Kidney glomerular epithelial cell (primary cell): ENCODE measurements around the gene RAB11FIP4.

ENCODE experiments used
- DNase-seq: peaks from one replicate; lab custom pipeline; 2025; lab: John Stamatoyannopoulos, UW

Gene RAB11FIP4

DNA sequence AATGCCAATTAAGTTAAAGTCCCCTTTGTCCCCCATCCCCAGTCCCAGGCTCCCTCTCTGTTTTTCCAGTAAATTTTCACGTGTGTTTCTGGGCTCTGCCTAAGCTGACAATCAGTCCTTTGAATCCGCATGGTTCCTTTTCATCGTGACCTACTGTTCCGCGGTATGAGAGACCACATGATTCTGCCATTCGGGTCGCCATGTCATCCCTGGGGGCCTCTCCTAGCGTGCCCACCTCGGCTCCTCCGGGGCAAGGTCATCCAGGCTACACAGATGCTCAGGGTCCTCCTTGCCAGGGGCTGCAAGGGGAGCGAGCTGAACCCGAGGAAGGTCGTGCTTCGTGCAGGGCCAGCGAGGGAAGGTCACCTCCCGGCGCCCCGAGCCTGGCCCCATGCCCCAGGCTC lies 157.6 kb downstream of the RAB11FIP4 start:
- no peak for DNase-seq

DNA sequence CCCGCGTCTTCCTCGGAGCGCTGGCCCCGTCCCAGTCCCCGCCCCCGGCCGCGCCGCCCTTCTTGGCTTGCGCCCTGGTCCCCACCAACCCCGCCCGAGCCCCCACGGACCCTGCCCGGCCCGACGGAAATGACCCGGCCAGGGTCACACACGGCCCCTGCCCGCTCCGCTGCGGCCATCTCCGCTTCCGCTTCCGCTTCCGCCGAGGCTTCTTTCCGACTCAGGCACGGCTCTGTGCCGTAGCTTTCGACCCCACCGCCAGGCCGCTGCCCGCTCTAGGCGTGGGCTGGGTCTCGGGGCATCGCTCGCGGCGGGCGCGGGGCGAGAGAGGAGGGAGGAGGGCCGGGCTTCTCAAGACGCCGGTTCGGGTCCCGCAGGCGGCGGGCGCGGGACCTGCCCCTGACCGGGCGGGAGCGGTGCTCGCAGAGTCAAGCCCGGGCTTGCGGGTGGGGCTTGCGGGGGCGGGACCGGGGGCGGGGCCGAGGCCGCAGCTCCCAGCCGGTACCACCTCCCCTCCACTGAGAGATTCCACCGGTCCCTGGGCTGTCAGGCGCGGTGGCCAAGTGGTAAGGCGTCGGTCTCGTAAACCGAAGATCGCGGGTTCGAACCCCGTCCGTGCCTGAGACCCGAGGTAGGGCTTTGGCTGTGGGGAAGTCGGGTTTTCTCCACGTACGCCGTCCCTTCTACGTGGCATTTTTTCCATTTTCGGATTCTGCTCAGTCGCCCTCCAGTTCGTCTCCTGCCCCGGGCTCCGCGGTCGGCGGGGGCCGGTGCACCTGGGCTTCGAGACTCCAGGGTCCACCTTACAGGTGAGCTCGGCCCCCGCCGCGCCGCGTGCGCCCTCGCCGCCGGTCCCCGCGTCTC lies 158.3 kb downstream of the RAB11FIP4 start:
- DNase-seq: peak; percentile 88

- no peak for DNase-seq
Measured at GRCh38 chr17:31550389-31551056, 159.0 kb downstream of the RAB11FIP4 start.

GRCh38 chr17:31552568-31552967 lies 161.1 kb downstream of the RAB11FIP4 start:
- no peak for DNase-seq

GRCh38 chr17:31553506-31553905 lies 162.0 kb downstream of the RAB11FIP4 start:
- DNase-seq: no peak

- DNase-seq: no peak
Measured at GRCh38 chr17:31554930-31555329, 163.5 kb downstream of the RAB11FIP4 start.

- DNase-seq: no peak
Measured at GRCh38 chr17:31556969-31557645, 165.6 kb downstream of the RAB11FIP4 start.

GRCh38 chr17:31558748-31559583 lies 167.5 kb downstream of the RAB11FIP4 start:
- peak; percentile 69 for DNase-seq

DNA sequence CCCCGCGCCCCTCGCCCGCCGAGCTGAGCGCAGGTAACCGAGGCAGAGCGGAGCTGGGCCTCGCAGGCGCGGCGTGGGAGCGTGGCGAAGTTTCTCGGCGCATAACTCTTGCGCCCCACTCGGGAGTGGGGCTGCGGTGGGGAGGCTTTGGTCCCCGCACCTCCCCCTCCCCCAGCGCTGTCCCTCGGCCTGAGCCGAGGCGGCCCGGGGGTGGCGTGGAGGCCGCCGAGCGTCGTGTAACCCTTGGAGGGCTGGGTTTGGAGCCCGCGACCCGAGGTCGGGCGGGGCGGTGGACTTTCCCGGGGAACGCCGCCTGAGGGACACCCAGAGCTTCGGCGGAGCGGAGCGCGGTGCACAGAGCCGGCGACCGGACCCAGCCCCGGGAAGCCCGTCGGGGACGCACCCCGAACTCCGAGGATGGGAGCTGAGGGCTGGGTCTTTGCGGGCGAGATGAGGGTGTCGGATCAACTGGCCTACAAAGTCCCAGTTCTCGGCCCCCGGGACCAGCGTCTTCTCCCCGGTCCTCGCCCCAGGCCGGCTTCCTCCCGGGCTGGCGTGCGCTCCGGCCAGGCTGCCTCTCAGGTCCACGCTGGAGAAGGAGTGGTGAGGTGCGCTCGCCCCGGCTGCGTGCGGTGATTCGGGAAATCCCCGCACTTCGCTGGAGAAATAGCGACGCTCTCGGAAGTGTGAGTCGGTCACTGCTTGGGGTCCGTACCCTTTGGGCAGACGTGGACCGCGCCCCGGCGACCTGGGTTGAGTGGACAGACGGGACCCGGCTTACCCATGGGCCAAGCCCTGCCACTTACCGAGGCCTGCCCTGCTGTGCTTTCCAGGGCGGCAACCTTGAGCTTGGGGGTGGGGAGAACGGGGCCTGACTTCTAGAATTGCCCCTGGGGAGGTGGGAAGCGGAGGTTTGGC lies 168.4 kb downstream of the RAB11FIP4 start:
- no peak for DNase-seq

DNA sequence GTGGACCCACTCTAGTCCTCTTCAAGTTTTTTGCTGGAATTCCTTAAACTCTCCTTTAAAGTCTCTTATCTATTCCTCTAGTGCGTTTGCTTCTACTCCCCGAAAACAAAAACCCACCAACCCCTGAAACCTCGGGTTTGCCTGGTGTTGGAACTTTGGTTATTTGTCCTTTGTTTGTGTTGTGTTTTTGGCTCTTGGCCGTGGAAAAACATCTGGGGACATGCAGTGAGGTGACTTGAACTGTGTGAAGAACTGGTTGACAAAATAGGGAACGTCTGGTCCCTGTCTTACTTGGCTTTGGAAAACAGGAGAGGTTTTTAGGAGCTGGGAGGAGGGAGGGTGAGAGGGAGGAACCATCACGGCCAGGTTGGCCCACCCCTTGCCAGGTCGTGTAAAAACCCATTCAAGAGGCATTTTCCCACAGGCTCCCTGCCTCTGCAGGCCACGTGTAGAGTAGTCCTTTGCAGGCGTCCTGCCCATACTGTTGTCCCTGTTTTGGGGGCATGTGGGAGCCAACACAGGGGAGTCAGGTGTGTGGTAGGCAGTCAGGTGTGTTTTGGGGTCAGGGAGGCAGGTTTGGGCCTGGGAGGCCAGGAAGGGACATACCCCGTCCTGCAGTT lies 169.3 kb downstream of the RAB11FIP4 start:
- no peak for DNase-seq

GRCh38 chr17:31561469-31562375 lies 170.2 kb downstream of the RAB11FIP4 start:
- DNase-seq: peak; percentile 33

- no peak for DNase-seq
Measured at GRCh38 chr17:31562376-31562840, 170.9 kb downstream of the RAB11FIP4 start.

GRCh38 chr17:31564291-31564690 lies 172.8 kb downstream of the RAB11FIP4 start:
- no peak for DNase-seq

GRCh38 chr17:31564883-31565301 lies 173.4 kb downstream of the RAB11FIP4 start:
- DNase-seq: peak; percentile 92

DNA sequence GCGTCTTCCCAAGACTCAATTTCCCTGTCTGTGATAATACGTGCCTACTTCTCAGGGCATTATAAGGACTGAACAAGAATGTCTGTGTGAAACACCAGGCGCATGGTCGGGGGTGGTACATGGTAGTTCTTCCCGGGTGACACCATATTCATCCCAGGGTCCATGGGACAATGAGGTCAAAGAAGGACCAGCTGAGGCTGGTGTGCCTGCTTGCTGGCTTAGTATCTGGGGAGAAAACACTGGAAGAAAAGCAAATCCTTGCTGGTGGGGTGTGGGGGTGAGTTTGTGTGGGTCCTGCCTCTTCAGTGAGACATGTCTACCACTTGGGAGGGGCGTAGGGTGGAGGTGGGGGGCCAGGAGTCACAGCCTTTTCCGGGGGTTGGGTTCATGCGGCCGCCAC lies 174.2 kb downstream of the RAB11FIP4 start:
- no peak for DNase-seq

DNA sequence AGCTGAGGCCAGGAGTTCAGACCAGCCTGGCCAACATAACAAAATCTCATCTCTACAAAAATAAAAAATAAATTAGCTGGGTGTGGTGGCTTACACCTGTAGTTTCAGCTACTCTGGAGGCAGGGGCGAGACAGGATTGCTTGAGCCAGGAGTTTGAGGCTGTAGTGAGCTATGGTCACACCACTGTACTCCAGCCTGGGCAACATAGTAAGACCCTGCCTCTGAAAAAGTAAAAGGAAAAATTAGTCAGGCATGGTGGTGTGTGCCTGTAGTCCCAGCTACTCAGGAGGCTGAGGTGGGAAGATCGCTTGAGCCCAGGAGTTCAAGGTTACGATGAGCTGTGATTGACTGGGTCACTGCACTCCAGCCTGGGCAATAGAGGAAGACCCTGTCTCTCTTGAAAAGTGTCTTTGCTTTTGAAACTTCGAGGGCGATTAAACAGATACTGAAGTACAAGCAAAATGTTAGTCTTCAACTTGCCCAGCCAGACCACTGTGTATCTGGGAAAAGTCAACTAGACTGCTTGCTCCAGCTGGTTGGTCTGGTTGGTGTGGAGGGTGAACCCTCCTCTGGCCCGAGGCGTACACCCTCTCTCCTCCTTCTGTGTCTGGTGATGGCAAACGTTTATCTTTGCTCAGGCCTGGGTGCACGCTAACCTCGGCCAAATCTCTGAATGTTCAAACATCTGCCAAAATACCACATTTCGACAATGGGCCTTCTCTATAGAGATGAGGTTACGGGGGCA lies 174.9 kb downstream of the RAB11FIP4 start:
- no peak for DNase-seq

DNA sequence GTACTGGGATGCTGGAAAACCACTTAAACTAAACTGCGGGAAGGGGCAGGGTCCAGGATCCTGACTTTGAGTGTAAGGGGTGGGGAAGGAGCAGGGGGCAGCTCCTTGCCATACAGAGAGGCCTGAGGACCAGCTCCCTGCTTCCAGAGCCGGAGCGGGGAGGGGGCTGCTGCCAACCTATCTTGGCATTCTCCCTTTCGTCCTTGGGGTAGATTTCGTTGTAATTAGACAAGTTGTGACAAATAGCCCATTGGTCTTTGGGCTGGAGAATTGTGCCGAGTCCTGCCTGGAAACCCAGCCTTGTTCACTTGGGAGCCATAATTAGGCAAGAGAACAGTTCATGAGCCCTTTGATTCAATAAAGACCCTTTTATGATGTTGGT lies 175.5 kb downstream of the RAB11FIP4 start:
- DNase-seq: no peak

DNA sequence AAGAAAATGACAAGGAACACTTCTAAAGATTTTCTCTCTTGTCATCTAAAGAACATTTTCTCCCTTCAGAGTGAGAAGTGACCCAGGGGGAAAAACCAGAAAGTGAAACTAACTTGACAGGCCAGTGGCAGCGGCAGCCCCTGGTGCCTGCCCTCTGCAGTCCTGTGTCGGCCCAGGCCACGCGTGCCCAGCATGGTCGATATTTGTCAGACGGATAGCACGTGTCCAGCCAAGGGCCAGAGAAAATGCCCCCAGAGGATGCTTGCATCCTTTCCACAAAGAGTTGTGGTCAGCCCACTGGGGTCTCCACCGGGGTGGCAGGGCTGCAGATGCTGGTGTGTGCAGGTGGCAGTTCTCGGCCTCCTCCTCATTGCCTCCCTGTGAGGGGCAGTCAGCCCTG lies 176.6 kb downstream of the RAB11FIP4 start:
- no peak for DNase-seq
